HAP-1 (cell line): ENCODE results near the gene SDK1.

Experiments
- DNase-seq, 2 experiments: peaks; one replicate each; pipeline ENCODE4 v3.0.0-alpha.2; 2016 to 2020; ENCODE audit warnings: low spot score in 2 of 2
- H3K27me3 ChIP-seq: fragments of 250-450 bp; sonication (Bioruptor Pico); 2 replicates; pipeline ENCODE4 v1.5.1; 2020; ENCODE audit warnings: low read depth, mild to moderate bottlenecking, moderate library complexity
- H3K36me3 ChIP-seq: fragments of 250-450 bp; sonication (Bioruptor Pico); replicated peaks from 2 replicates; pipeline ENCODE4 v1.5.1; 2020; ENCODE audit warnings: mild to moderate bottlenecking
- H3K4me1 ChIP-seq: fragments of 250-450 bp; sonication (Bioruptor Pico); 2 replicates; pipeline ENCODE4 v1.5.1; 2020; ENCODE audit warnings: mild to moderate bottlenecking
- H3K4me3 ChIP-seq: fragments of 250-450 bp; sonication (Bioruptor Pico); 2 replicates; pipeline ENCODE4 v1.5.1; 2020; ENCODE audit warnings: mild to moderate bottlenecking, moderate library complexity
- H3K9me3 ChIP-seq: fragments of 250-450 bp; sonication (Bioruptor Pico); 2 replicates; pipeline ENCODE4 v1.5.1; 2020; ENCODE audit warnings: mild to moderate bottlenecking, moderate library complexity
- in situ Hi-C: fragments of 300-500 bp; cut with MboI; formaldehyde crosslinking; loops from 3 replicates; pipeline ENCODE4 v1.14.3; 2020; ENCODE audit warnings: low sequenced_read_pairs, inconsistent platforms, mixed read lengths

SDK1 gene

DNA sequence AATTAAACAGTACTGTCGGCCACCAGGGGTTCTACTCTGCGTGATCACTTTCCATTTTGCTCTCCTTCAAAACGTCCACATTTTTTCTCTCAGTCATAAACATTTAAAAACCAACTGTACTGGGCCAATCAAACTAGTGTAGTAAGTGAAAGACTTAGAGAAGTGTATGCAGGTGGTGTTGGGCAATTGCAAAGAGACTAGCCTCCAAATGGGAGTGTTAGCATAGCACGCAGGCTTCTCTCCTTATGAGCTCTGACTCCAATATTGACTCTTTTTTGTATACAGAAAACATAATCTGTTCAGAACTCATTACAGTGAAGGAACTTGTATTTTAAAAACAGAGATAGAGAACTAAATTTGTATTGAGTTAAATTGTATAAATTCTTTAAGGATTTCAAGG is 150.6 kb downstream of the SDK1 start:
- Histone ChIP-seq H3K4me3 (no peak overlapping the region), H3K27me3 (no peaks in the 10 kb centered on the region), H3K9me3 (no peaks in the 10 kb centered on the region), H3K36me3 (no peaks in the 10 kb centered on the region), H3K4me1 (no peaks in the 10 kb centered on the region)
- in situ Hi-C loops: no loop called here
- no peak for DNase-seq

DNA sequence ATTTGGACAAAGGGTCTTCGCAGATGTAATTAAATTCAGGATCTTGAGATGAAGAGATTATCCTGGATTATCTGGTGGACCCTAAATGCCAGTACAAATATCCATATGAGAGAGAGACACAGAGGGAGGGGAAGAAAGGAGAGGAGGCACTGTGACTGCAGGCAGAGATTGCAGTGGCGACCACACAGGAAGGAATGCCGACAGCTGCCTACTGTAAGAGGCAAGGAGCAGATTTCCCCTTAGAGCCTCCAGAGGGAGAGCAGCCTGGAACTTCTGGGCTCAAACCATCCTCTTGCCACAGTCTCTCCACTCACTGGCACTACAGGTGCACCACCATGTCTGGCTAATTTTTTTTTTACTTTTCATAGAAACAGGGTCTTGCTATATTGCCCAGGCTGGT is 152.3 kb downstream of the SDK1 start:
- H3K36me3 ChIP-seq: no peaks in the 10 kb centered on the region
- H3K9me3 ChIP-seq: no peaks in the 10 kb centered on the region
- no peak for DNase-seq
- no peaks in the 10 kb centered on the region for H3K4me1 ChIP-seq
- H3K27me3 ChIP-seq: no peaks in the 10 kb centered on the region
- no peak overlapping the region for H3K4me3 ChIP-seq
- in situ Hi-C loops: no loop called here

DNA sequence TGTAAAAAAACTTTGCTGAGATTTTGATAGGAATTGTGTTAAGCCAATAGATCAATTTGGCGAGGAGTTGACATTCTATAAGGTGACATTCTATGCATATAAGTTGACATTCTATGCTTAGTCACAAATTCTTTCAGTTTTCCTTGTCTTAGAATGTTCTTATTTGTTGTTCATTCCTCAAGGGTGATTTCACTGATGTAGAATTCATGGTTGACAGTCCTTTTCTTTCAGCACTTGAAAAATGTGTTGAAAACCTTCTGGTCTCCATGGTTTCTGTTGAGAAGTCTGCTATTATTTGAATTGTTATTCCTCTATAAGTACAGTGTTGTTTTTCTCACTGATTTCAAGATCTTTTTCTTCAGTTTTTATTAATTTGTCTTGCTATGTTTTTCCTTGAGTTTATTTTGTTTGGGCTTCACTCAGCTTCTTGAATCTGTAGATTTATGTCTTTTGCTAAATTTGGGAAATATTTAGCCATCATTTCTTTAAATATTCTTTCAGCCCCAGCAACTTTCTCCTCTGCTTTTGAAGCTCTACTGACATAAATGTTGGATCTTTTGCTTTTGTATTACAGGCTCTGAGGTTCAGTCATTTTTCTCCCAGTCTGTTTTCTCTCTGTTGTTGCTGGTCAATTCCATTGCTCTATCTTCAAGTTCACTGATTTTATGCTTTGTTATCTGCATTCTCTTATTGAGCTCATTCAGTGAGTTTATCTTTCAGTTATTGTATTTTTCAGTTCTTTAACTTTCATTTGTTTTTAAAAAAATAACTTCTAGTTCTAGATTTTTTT is 154.9 kb downstream of the SDK1 start:
- H3K36me3 ChIP-seq: no peaks in the 10 kb centered on the region
- H3K9me3 ChIP-seq: no peaks in the 10 kb centered on the region
- H3K27me3 ChIP-seq: no peaks in the 10 kb centered on the region
- H3K4me1 ChIP-seq: no peaks in the 10 kb centered on the region
- H3K4me3 ChIP-seq: no peak overlapping the region
- DNase-seq: no peak
- in situ Hi-C loops: no loop called here

DNA sequence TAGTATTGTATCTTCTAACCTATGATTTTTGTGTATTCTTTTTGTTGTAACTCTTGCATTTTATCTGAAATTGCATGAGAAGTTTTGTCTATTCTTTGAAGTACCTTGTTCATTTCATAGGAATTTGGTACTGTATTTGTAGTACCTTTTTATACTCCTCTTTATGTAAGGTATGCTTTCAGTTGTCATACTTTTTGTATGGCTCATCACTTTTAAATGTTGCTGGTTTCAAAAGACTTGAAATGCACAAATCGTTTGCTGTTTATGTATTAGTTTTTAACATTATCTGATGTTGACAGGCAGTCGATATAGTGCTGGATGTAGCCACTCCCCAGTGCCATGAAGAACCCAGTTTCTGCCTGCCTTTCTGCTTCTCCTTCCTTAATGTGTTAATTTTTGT is 158.1 kb downstream of the SDK1 start:
- Histone ChIP-seq H3K27me3 (no peaks in the 10 kb centered on the region), H3K9me3 (no peaks in the 10 kb centered on the region), H3K4me3 (no peak overlapping the region), H3K36me3 (no peaks in the 10 kb centered on the region), H3K4me1 (no peaks in the 10 kb centered on the region)
- in situ Hi-C loops: no loop called here
- DNase-seq: no peak

DNA sequence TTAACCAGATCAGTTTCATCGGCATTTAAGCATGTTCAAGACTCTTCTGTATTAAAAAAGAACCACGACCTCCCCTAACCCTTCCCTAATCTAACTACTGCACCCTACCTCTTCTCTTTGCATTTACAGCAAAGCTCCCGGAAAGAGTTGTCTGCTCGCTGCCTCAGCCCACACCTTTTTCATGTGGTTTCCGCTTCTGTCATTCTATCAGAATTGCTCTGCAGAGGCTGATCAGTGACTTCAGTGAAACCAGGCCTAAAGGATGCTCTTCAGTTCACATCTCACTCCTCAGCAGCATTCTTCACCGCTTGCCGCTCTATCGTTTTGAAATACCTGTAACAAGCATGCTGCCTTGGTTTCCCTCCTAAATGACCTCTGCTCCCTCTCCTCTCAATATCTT is 160.9 kb downstream of the SDK1 start:
- DNase-seq: no peak
- no peak overlapping the region for H3K4me3 ChIP-seq
- H3K36me3 ChIP-seq: no peaks in the 10 kb centered on the region
- H3K4me1 ChIP-seq: no peaks in the 10 kb centered on the region; the same call in 1 of the 2 replicates
- in situ Hi-C loops: no loop called here
- H3K9me3 ChIP-seq: no peaks in the 10 kb centered on the region
- H3K27me3 ChIP-seq: no peaks in the 10 kb centered on the region

DNA sequence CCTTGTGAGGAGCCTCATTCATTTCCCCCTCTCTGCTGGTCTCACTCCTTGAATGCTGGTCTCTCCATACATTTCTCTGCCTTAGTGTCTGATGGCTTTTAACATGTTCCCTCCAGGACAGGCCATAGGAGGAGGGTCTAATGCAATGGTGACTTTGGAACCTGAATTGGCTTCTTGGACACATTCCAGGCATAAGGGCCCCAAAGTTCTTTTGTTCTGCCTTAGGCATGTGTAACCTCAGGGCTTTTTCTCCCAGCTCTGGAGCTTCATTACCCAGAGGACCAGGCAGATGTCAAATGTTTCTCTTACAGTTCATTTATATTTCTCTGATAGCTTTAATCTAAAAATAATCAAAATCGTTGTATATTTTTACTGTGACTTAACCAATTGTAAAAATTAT is 162.6 kb downstream of the SDK1 start:
- in situ Hi-C loops: no loop called here
- Histone ChIP-seq H3K36me3 (no peaks in the 10 kb centered on the region), H3K27me3 (no peaks in the 10 kb centered on the region), H3K4me3 (no peak overlapping the region), H3K9me3 (no peaks in the 10 kb centered on the region), H3K4me1 (no peaks in the 10 kb centered on the region; the same call in 1 of the 2 replicates)
- peak; percentile 18 to 20 for DNase-seq

DNA sequence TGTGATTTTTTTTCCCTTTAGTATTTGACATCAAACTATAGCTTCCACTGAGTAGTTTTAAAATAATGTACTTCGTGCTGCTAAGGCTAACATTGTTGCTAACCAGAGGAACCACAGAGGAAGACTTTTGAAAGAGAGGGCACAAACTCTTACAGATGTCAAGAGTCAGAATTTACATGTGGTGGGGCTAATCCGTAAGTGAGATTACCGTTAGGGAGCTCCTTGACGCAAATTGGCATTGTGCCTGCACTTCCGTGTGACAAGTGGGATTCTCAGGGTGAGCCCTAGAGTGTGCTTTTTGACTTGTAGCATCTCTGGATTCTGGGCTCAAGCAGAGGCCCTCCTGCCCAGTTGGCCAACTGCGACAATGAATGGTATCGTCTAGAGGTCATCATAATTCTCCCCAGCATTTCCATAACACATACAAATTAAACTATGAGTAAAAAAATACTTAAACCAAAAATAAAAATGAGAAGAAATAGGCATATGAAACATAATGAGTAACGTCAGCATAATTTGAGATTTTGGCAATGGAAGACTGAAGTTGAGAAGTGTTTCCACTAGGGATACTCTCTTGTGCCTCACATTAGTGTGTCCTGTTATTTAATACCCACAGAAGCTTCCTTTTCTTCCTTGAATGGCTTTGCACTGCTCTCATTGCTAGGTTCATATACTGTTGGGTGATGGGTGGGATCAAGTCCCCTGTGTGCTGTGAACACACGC is 164.0 kb downstream of the SDK1 start:
- Histone ChIP-seq H3K27me3 (no peaks in the 10 kb centered on the region), H3K9me3 (no peaks in the 10 kb centered on the region), H3K4me1 (no peaks in the 10 kb centered on the region; the same call in 1 of the 2 replicates), H3K4me3 (no peak overlapping the region), H3K36me3 (no peaks in the 10 kb centered on the region)
- no peak for DNase-seq
- in situ Hi-C loops: no loop called here

DNA sequence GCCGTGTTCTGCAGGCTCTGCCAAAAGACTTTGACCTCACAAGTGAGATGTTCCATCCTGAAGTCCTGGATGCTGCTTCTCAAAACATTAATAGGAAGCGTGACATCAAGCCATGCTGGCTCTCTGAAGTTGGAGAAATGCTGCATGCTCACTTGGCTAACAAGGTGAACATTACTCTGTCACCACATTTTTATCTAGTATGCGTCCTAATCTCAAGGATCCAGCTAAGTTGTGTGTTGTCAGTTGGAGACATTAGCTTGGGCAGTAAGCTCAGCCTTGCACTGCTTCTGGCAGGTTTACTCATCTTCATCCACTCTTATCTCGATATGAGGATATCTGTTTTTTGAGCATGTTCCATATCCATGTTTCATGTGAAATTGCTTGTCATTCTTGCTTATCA is 165.2 kb downstream of the SDK1 start:
- Histone ChIP-seq H3K9me3 (no peaks in the 10 kb centered on the region), H3K36me3 (no peaks in the 10 kb centered on the region), H3K27me3 (no peaks in the 10 kb centered on the region), H3K4me1 (no peaks in the 10 kb centered on the region; the same call in 1 of the 2 replicates), H3K4me3 (no peak overlapping the region)
- DNase-seq: no peak
- in situ Hi-C loops: no loop called here

DNA sequence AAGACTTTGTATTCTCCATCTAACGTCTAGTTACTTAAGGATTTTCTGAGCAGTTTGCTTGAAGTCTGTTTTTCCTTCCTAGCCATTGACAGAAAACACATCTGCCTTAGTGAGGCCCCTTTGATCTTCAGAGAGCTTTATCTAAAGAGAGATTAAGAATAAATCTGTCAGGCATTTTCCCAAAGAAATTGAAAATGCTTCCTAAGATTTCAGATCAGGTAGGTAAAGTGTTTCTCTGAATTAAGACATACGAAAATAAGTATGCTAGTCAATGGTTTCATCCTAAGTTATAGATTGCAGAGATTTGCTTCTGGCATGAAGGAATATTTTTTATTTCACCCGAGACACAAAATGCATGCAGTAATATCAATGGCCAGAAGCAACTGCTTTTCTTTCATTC is 168.6 kb downstream of the SDK1 start:
- Histone ChIP-seq H3K4me1 (no peaks in the 10 kb centered on the region; the same call in 1 of the 2 replicates), H3K4me3 (no peak overlapping the region), H3K36me3 (no peaks in the 10 kb centered on the region), H3K9me3 (no peaks in the 10 kb centered on the region), H3K27me3 (no peaks in the 10 kb centered on the region)
- in situ Hi-C loops: no loop called here
- DNase-seq: no peak

DNA sequence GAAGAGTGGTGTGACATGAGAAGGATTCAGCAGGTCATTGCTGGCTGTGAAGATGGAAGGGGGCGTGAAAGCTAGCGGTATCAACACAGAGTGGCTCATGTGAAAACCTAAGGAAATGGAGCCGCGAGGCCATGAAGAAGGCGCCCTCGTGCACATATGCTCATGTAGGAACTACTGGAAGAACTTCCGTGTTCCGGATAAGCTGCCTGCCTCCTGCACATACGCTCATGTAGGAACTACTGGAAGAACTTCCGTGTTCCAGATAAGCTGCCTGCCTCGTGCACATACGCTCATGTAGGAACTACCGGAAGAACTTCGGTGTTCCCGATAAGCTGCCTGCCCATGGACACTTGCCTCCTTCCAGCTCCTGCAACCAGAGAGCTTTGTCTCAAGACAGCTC is 179.1 kb downstream of the SDK1 start:
- in situ Hi-C loops: no loop called here

DNA sequence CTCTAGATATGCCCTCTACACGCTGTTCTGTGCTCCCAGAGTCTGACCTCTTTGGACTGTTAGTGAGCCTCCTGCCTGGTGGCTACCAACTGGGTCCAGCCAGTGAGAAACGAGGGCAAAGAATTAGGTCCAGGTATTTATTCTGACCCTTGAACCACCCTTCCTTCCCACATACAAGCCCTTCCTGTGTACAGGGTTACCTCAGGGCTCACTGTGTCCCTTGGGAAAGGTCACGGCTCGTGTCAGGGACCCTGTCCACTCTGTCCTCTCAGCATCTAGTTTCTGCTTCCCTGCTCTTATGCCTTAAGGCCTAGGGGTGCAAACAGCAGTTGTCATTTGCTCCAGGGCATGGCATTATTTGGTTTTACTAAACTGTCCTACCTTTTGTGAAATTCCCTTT is 180.4 kb downstream of the SDK1 start:
- no peaks in the 10 kb centered on the region for H3K4me1 ChIP-seq
- DNase-seq: no peak
- in situ Hi-C loops: no loop called here
- H3K9me3 ChIP-seq: no peaks in the 10 kb centered on the region
- H3K4me3 ChIP-seq: no peak overlapping the region
- no peaks in the 10 kb centered on the region for H3K27me3 ChIP-seq
- no peaks in the 10 kb centered on the region for H3K36me3 ChIP-seq

More for the DNA sequence above, 179.1 kb downstream of the SDK1 start:
- Histone ChIP-seq H3K9me3 (no peaks in the 10 kb centered on the region), H3K4me3 (no peak overlapping the region), H3K27me3 (no peaks in the 10 kb centered on the region), H3K36me3 (no peaks in the 10 kb centered on the region), H3K4me1 (no peaks in the 10 kb centered on the region)
- no peak for DNase-seq

DNA sequence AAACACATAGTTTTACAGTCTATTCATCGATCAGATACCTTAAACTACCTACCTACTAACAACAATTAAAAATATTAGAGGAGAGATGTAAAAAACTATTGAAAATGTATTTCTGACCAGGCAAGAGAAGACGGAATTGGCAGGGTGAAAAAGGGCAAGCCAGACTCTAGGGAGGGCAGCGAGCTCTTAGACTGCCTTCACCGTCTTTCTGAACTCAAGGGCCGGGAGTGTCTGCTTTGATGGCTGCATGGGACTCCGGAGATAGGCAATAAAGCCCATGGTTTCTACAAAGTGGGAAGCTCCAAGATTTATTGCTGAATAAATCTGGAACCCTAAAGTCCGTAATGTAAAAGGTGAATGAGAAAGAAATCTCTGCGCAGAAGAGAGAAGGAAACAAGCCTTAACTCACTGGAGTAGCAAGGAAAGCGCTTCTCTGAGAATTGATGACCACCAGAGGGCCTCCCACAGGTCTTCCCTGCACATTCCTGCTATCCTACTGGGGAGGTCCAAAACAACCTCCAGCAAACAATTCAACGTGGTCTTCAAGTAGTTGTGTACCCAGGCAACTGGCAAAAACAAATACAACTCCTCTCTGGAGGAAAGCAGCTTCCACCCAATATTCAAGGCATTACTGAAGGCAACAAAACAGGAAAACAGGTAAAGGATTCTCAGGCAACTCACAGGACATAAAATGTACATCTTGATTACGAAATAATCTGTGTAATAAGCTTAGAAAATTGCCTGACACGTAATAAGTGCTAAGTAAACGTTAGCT is 181.3 kb downstream of the SDK1 start:
- Histone ChIP-seq H3K9me3 (no peaks in the 10 kb centered on the region), H3K4me1 (no peaks in the 10 kb centered on the region), H3K36me3 (no peaks in the 10 kb centered on the region), H3K27me3 (no peaks in the 10 kb centered on the region), H3K4me3 (no peak overlapping the region)
- peak in 1 of 2 experiments; percentile 27 for DNase-seq
- in situ Hi-C loops: no loop called here

DNA sequence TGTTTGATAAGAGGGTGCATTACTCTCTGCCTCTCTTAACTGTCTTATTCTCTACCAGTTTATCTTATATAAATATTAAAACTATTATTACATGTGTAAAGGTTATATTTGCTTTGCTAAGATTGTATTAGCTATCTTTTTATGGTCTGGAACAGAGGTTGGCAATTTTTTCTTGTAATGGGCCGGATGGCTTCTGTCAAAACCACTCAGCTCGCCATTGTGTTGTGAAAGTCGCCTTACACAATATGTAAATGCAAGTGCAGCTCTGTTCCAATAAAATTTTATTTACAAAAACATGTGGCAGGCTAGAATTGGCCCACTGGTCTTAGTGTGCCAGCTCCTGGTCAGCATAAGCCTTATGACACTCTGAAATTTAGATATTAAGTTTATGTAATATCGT is 185.8 kb downstream of the SDK1 start:
- DNase-seq: no peak
- Histone ChIP-seq H3K36me3 (no peaks in the 10 kb centered on the region), H3K4me3 (no peak overlapping the region), H3K4me1 (no peaks in the 10 kb centered on the region), H3K9me3 (no peaks in the 10 kb centered on the region), H3K27me3 (no peaks in the 10 kb centered on the region)
- in situ Hi-C loops: no loop called here

DNA sequence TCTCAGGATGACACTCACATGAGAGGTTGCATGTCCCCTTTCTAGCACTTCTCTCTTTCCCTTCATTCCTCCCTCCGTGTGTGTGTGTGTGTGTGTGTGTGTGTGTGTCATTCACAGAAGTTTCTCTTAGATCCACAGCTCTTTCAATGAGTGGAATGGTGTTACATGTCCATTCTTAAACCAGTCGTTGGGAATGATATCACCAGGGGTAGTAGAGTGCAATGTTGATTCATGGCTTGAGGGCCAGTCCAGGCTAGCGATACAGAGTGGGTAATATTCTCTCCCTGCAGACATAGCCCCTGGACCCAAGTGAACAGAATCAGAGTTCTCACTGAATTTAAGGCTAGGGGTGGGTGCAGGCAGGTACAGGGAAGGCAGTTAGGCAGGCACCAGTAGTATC is 187.8 kb downstream of the SDK1 start:
- Histone ChIP-seq H3K4me3 (no peak overlapping the region), H3K36me3 (no peaks in the 10 kb centered on the region), H3K4me1 (no peaks in the 10 kb centered on the region), H3K27me3 (no peaks in the 10 kb centered on the region), H3K9me3 (no peaks in the 10 kb centered on the region)
- DNase-seq: no peak
- in situ Hi-C loops: no loop called here
